Hematopoietic multipotent progenitor cell treated with erythropoietin and hydrocortisone succinate and interleukin-3 and kit ligand, for 4 days (in vitro differentiated cells): ENCODE data around the gene ST3GAL4.

ENCODE experiments used
- DNase-seq: peaks from one replicate; pipeline ENCODE4 v3.0.0-alpha.2; 2015

The ST3GAL4 gene

DNA sequence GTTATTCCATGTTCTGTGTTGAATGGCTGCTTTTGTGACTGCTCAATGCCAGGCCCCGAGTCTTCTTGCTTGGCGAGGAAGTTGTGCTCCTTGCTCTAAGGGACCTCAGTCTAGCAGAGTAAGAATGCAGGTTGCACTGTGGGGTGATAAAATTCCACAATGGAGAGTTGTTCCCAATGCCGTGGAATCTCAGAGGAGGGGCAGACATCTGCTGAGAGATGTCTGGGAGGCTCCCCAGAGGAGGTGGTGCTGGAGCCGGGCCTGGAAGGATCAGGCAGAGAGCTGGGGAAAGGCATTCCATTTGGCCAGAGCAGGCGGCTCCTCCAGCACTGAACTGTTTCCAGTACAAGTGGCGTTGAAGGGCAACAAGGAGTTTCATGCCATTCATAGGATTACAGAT, 55.2 kb downstream of the ST3GAL4 start:
- no peak for DNase-seq

DNA sequence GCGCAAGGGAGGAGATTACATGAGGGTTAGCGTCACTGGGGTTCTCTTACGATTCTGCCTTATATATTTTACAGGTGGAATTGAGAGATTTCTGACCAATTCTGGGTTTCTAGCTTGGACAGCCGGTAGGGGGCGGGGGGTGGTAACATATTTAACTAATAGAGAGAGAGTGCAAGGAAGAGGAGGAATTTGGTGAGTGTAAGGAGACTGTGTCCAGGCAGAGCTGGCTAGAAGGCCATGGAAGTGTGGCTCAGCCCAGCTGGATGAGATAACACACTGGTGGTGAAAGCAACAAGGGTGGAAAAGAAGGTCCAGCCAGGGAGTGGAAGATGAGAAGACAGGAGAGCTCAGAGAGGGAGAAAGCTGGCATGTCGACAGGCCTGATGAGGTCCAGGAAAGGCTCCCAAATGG, 56.5 kb downstream of the ST3GAL4 start:
- DNase-seq = no peak

DNA sequence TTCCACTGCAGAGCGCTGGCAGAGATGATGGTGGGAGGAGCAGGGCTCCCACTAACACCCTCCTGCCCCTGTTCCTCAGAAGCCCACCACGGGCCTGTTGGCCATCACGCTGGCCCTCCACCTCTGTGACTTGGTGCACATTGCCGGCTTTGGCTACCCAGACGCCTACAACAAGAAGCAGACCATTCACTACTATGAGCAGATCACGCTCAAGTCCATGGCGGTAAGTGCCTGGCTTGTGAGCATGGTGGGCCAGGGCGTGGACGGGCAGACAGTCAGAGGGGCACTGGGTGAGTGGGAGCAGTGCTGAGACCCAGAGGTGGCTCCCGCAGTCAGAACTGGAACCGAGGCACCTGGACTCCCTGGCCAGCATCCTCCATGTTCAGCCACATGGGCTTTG, 57.9 kb downstream of the ST3GAL4 start:
- no peak for DNase-seq

DNA sequence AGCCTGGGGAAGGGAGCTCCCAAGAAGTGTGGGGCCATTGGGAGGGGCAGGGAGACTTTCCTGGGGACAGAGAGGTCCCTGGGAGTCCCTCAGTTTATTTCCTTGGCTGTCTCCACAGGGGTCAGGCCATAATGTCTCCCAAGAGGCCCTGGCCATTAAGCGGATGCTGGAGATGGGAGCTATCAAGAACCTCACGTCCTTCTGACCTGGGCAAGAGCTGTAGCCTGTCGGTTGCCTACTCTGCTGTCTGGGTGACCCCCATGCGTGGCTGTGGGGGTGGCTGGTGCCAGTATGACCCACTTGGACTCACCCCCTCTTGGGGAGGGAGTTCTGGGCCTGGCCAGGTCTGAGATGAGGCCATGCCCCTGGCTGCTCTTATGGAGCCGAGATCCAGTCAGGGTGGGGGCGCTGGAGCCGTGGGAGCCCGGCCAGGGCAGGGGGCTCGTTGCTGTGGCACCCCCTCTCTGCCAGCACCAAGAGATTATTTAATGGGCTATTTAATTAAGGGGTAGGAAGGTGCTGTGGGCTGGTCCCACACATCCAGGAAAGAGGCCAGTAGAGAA, 58.4 kb downstream of the ST3GAL4 start:
- DNase-seq = no peak

DNA sequence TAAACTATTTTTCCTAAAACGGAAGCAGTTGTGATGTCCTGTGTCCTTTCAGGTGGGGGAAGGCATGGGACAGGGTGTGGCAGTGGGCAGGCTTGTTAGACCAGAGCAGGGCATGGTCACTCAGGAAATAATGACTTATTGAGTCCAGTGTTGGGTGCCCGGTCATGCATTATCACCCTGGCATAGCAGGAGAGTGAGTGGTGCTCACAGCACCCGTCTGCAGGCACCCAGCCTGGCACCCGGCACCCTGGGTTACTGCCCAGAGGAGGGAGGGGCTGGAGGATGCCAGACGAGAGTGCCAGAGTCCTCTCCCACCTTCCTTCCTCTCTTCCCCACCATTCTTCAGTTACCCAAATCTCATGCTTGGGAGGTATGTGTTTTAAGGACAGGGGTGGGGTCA, 59.1 kb downstream of the ST3GAL4 start:
- no peak for DNase-seq

DNA sequence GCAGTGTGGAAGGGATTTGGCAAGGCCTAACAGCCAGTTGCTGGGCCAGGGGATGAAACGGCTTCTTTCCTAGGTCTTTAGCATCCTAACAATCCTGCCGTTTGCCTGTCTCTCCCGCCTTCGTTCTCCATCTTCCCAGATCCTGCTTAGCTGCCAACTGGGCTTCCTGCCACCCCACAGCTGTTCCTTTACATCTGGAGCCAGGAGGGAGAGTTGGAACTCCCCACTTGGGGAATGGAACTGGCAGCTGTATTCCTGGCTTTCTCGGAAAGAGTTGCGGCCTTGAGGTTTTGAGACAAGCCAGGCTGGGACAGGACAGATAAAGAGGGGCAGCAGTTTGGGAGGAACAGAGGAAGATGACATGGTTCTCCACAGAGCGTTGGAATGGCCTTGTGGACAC, 59.6 kb downstream of the ST3GAL4 start:
- DNase-seq = no peak

DNA sequence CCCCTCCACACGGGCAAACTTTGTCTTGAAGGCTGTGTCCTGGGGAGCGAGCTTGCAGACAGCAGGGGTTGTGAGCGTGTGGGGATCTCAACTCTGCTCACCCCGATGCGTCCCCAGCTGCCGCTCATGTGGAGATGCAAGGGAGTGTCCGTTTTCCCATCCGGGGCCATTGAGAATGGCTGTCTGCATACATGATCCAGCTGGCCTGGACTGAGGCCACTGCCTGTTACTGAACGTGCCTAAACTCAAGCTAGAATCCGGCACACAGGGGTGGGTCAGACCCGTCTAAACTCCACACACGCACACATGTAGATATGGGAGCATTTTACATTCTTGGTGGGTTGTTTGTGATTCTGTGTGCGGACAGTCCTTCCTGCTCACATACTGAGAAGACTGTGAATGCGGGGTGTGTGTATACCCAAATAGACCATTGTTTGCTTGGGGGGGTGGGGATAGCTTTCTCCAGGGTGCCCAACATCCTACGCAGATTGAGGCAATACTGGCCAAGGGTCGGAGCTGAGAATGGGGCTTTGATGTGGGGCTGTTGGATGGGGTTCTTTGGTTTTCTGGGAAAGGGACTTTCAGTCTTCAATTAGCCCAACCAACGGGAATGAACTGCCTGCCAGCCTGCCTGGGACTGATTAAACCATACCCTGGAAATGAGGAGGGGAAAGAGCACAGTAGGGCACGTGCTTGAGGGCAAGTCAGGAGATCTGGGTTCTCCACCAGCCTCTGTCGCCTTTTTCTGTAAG, 60.4 kb downstream of the ST3GAL4 start:
- no peak for DNase-seq

DNA sequence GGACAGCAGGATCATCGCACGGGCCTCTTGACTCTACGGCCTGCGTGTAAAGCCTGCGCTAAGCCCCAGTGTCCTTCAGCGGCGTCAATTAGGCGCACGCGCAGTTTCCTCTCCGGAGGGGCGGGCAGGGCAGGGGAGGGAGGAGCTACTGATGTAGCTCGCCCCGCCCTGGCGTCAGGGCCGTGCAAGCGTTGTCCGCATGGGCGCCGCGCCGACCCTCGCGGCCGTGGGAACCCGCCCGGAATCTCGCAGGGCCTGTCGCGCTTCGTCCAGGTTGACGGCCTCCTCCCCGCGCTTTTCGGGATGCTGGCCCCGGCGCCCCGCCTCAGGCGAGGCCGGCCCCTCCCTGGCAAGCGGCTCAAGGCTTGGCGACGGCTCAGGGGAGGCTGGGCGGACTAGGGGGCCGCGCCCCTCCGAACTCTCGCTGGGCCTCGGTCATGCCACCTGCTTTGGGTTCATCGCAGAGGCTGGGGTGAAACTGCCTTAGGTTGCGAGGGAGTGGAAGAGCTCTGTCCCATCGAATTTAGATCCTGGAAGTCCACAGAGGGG, 61.1 kb downstream of the ST3GAL4 start:
- peak; percentile 90 for DNase-seq

DNA sequence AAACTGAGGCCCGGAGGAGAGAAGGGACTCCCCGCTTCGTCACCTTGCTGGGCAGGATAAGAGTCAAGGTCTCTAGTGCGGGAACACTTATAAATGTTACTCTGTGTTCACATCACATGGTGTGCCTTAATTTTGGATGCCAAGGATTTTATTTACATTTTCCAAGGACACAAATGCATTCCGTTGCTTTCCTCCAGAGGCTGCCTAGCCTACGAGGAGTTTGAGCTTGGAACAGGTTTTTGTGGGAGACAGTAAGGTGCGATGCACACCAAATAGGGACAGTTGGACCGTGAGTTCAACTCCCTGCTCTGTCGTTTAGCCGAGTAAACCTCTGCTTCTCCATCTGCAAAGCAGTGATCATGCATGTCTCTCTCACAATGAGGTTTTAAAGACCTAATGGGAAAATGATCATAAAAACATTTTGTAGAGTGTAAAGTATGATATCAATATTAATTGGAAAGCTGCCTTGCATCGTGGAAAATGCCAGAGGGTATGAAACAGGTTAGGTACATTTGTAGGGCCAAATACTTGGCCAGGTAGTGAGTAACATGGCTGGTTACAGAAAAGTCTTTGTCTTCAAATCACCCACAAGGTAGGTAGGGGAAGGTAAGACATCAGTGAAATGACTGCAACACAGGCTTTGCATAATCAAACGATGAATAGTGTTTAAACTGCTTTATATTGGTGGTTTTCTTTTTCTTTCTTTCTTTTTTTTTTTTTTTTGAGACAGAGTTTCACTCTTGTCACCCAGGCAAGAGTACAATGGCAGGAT, 61.8 kb downstream of the ST3GAL4 start:
- DNase-seq = no peak

DNA sequence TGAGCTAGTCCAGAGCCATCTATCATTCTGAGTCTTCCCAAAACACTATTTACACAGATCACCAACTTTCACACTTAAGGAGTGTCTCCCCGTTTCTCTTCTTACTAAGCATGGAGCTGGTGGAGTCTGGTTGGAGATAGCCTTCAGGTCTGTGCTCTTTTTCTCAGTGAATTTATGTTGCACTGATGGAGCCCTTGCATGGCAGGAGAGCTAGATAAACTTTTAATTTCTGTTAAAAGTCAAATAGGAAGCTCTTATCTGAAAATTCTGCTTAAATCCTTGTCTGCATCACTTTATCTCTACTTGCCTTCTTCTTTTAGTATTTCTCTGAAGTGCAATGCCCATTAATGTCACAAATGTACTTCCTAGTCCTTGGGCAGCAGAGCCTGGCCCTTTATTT, 63.4 kb downstream of the ST3GAL4 start:
- peak; percentile 51 for DNase-seq

DNA sequence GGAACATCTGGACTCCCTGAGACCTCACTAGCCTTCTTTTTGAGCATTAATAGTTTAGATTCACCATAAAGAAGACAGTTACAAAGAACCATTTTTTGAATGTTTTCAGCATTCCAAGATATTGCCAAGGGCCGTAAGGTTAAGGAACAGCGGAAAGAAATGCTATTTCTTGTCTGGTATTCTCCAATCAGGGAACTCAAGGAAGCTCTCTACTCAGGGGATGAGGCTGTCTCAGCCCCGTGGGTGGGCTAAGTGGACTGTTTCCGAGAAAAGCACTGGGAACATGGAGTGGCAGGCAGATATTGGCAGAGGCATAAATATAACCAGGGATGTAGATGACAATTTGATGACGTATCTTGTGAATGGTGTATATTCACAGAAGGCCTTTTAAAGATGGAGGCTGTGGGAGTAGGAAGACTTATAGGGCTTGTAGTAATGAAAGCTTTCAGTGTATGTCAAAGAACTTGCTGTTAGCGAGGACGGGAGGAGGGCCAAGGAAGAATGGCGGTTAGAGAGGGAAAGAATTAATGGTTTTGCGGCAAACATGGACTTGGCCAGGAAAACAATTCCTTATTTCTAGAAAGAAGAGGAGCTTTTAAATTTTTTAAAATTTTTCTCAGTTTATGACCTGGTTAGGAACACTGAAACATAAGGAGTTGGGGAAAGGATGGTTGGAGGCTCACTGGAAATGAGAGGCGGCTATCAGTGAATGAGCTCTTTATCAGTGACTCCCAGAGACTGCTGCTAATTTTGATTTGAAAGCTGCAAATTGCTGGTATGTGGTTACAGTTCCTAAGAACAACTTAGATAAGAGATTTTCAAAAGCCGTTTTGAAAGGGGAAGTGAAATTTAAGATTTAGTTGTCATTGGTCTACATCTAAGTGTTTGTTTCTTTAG, 64.6 kb downstream of the ST3GAL4 start:
- peak; percentile 98 for DNase-seq

DNA sequence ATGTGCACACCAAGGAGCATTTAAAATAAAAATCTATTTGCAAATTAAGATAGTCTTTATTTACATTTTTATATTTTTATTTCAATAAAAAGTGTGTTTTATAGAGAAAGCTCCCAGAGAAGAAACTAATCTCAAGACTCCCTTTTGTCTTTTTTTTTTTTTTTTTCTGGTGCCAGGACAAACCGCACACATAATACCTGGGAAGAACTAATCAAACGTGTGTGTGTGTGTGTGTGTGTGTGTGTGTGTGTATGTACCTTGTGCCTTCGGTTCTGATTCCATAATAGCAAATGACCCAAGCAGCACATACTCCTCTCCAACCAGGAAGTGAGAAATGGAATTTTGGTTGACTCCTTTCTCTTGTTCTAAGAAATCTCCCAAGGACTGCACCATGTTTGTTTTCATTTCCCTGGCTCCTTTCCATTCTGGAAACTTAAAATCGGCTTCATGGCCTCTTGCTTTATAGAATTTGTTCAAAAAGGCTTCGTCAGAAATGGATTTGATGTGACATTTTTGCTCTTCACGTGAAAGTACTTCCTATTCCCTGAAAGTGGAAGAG, 65.3 kb downstream of the ST3GAL4 start:
- no peak for DNase-seq

DNA sequence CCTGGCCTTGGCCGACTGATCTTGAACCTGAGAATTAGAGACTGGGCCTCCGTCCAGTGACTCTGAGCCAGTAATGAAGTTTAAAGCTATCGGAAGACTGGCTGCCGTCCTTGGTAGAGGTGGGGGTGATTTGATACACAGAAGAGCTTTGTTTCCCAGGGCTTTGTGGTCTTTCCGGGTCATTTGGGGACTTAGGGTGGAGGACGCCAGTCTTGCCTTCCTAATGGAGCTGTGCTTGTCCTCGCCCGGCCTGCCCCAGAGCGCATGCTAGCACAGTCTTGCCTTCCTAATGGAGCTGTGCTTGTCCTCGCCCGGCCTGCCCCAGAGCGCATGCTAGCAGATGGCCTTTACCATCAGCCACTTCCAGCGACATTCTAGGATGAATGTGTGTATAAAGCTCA, 65.8 kb downstream of the ST3GAL4 start:
- no peak for DNase-seq

DNA sequence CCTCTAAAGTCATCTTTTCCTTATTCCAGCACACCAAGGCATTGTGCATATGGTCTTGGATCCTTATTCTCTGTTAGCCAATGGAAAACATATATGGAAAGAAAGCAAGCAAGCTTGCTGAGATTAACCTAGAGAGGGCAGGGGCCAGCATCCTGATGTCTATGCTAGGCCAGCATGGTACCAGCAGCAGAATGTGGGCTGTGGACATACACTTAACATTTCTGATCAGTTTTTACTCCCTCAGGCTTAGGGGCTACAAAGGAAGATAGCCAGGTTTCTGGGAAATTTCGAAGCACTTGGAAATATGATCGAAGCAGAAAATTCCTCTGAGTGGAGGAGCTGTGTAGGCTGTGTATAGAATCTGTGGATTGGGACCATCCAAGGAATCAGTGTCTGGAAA, 67.0 kb downstream of the ST3GAL4 start:
- DNase-seq = no peak

DNA sequence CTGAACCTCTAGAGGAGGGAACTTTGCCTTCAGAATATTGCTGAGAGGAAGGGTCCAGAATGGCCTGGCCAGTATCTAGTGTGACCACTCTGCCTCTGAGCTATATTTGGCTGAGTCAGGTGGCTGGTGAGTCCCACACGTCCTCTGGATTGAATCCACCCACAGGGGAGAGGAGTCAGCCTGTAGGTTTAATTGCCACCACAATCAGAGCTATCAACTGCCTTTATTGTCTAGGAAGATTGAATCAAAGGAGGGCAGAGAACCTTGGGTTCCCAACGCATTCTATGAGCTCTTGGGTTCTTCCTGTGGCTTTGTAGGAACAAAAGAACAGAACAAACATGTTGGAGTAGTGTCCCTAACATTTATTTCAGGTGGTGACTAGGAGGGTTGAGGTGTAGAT, 67.7 kb downstream of the ST3GAL4 start:
- no peak for DNase-seq

DNA sequence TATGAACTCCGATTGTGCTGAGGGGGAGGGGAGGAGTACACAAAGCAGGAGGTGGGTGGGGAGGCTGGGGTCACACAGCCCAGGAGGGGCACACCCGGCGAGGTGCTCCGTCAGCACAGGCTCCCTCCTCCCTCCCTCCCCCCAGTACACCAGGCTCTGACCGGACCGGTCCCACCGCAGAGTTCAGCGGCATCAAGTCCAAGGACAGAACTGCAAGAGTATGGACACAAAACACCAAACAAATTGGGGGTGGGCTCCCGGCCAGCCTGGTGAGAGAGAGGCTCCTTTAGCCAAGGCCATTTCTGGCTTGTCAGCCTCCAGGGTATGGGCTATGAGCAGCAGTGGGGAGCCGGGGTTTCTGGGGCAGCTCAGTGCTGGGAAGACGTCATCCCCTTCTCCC, 68.3 kb downstream of the ST3GAL4 start:
- no peak for DNase-seq

DNA sequence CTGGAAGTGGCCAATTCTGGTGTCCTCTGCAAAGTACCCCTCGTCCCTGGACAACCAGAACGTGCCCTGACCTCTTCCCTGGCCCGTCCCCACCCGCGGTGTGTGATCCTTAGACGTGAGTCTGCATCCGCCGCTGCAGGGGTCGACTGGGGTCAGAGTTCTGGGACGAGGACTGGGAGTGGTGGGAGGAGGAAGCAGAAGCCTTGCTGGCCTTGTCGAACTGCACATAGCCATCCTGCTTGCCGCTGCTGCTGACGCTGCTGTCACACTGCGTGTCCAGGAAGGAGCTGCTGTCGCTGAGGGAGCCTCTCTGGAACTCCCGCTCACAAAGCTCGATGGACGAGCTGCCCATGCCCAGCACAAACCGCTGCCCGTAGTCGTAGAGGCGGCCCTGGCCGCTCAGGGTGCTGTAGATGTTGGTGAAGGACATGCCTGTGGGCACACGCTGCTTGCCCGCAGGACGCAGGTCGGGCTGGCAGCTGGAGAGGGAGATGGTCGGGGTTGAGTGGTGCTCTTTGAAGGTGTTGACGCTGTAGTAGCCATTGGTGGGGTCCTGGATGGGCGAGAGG, 69.1 kb downstream of the ST3GAL4 start:
- DNase-seq = no peak

DNA sequence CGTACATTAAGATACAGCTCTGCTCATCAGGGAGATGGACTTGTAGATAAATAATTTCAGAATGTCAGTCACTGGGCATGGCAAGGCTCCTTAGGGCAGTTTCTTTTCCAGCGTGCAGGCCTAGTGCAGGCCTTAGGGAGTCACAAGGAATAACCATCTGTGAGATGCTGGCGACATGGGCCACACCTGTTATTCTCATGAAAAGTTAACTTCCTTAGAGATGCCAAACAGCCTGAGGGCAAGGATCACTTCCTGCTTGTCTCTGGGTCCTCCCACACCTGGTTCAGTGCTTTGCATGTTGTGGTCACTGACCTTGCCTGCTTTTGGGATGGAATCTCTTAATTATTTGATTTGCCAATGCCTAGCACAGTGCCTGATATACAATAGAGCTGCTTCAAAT, 70.6 kb downstream of the ST3GAL4 start:
- no peak for DNase-seq

DNA sequence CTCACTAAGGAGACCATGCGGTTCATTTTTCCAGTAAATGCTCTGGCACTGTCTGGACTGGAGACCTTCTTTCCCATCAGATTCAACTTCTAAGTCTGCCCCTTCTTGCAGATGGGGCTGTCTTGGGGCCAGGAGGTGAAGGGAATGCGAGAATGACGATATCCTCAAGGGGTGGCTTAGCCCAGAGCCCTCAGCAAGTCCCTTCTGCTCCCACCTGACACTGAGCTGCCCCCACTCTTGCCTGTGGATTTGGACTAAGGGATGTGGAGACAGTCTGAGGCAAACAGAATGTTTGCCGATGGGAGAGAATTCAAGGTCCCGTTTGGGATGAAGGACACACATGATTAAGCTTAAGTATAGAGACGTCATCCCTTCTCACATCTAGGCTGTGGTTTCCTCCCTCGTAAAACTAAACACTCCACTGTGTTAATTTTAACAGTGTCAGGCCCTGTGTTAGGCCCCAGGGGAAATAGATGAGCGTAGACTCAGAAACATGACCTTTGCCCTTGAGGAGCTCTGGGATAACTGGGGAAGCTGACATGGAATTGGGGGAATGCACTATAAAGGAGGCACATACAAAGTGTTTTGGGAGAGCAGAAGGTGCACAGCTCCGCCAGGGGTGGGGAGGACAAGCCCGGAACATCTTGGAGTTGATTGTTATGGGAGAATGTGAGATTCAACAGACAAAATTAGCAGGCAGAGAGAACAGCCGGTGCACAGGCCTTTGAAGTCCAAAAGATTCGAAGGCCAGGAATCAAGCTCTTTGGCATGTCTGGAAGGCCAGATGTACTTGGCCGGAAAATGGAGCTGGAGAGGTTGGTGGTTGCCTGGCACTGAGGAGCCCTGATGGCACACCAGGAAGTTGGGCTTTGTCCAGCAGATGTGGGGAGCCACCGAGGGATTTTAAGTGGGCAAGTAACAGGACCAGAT, 71.6 kb downstream of the ST3GAL4 start:
- DNase-seq = no peak

DNA sequence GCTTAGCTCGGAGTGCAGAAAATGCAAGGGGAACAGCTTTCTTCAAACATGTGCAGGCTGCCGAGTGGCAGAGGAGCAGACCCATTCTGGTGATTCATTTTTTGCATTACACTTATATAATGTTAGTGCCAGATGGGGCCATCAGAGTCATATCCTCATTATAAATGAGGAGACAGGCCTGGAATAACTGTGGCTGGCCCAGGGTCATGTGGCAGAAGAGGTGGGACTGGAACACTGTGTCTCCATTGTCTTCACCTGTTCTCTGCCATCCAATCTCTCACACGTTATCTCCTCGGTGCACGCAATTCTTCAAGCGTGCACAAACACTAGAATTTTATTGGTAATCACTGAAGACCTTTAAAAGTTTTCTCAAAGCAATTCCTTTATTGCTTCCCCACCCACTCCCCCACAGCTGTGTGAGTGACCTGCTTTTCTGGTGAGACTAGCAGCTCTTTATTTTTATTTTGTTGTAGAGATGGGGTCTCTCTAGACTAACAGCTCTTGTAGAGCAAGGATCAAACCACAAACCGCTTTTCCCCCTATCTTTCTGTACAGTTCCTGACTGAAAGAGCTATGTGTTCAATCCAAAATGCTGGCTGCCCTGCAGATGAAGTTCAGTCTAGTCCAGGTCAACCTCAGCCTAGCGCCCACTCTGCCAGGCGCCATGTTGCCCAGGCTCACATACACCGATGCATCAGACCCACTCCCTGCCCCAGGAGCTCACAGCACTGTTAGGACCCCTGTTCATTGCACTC, 75.3 kb downstream of the ST3GAL4 start:
- DNase-seq = peak; percentile 76
